Upper lobe of right lung (tissue), 1 donor: ENCODE results near the gene NHERF2. TPM values are rescaled to one million over a fixed set of nuclear protein-coding genes. Genes with fewer than 3 reads are reported as not detected.
"Not testable (repeated sequence)": the region's sequence is repeated elsewhere in the genome, so short reads cannot be mapped to it uniquely, and the experiment has no call there.

Source experiments
- ATAC-seq: fragments of 200-7000 bp; cut with Tn5 transposase; one replicate; pipeline ENCODE4 v1.9.1; 2020; ENCODE audit warnings: mild to moderate bottlenecking, moderate library complexity
- DNase-seq: peaks from one replicate; pipeline ENCODE4 v3.0.0-alpha.2; 2020
- H3K27ac ChIP-seq: fragments of 200-600 bp; one replicate; pipeline ENCODE4 v1.8.0; 2022
- H3K27me3 ChIP-seq: fragments of 200-600 bp; one replicate; pipeline ENCODE4 v1.8.0; 2022; ENCODE audit warnings: mild to moderate bottlenecking
- H3K36me3 ChIP-seq: fragments of 200-600 bp; one replicate; pipeline ENCODE4 v1.8.0; 2022
- H3K4me1 ChIP-seq: fragments of 200-600 bp; one replicate; pipeline ENCODE4 v1.8.0; 2022
- H3K4me3 ChIP-seq: fragments of 200-600 bp; one replicate; pipeline ENCODE4 v1.8.0; 2022; ENCODE audit warnings: mild to moderate bottlenecking
- H3K9me3 ChIP-seq: fragments of 200-600 bp; one replicate; pipeline ENCODE4 v1.8.0; 2022
- CTCF ChIP-seq: fragments of 200-600 bp; IDR thresholded peaks from one replicate; pipeline ENCODE4 v1.8.0; 2022; ENCODE audit warnings: antibody characterized with exemption
- intact Hi-C: fragments of 100-400 bp; cut with DNase I; formaldehyde crosslinking; loops from one replicate; pipeline ENCODE4 v1.11.0; 2022
- total RNA-seq: library from RNA; stranded (reverse); fragmentation: NEBNext Ultra II Directional; extraction: Animal tissue kit (Norgen Biotek cat#: 25700); gene quantifications from one replicate; pipeline ENCODE4 v1.2.1, GENCODE V29; 2021
- donor health status: DM: no; HTN: yes; CAD: no; lungs with severe emphysema.

The NHERF2 gene
- total RNA-seq, 1 donor from 2014 or later = 363 TPM

- Histone ChIP-seq H3K4me1 (peaks cover 43% of the 10 kb centered on the region), H3K27me3 (no peaks in the 10 kb centered on the region), H3K4me3 (peak within 1 kb of the TSS; percentile 84), H3K9me3 (no peaks in the 10 kb centered on the region), H3K27ac (peak within 1 kb of the TSS; percentile 95), H3K36me3 (no peaks in the 10 kb centered on the region)
- TF ChIP-seq CTCF = no peak
- DNase-seq = peak; percentile 93
- intact Hi-C loops = no loop called here
- ATAC-seq = peak; percentile 94
Measured at GRCh38 chr16:2009791-2010510, 16.8 kb upstream of the NHERF2 start, which contains the start of gene ZNF598. ZNF598 (minus strand) TSS chr16:2009821.

GRCh38 chr16:2011726-2012125 is 15.0 kb upstream of the NHERF2 start:
- DNase-seq, intact Hi-C loops, H3K4me3 ChIP-seq, H3K9me3 ChIP-seq, H3K36me3 ChIP-seq, ATAC-seq, H3K27ac ChIP-seq, H3K27me3 ChIP-seq: not testable (repeated sequence)
- H3K4me1 ChIP-seq = peaks cover 29% of the 10 kb centered on the region

- Histone ChIP-seq H3K27me3 (peaks cover 4% of the 10 kb centered on the region), H3K9me3 (no peaks in the 10 kb centered on the region), H3K36me3 (no peaks in the 10 kb centered on the region), H3K4me1 (peaks cover 11% of the 10 kb centered on the region), H3K4me3 (no peak overlapping the region), H3K27ac (no peak overlapping the region)
- ATAC-seq = no peak
- DNase-seq = no peak
- intact Hi-C loops = no loop called here
- no peak for TF ChIP-seq CTCF
Measured at GRCh38 chr16:2013527-2013926, 13.2 kb upstream of the NHERF2 start.

- ATAC-seq = peak; percentile 80
Measured at GRCh38 chr16:2015117-2015946, 11.4 kb upstream of the NHERF2 start.

GRCh38 chr16:2015947-2016208 is 10.8 kb upstream of the NHERF2 start:
- ATAC-seq (peak; percentile 30), DNase-seq (no peak)
- no peaks in the 10 kb centered on the region for H3K36me3 ChIP-seq
- TF ChIP-seq CTCF = no peak
- peaks cover 9% of the 10 kb centered on the region for H3K4me1 ChIP-seq
- intact Hi-C loops = no loop called here
- H3K9me3 ChIP-seq = no peaks in the 10 kb centered on the region
- no peak overlapping the region for H3K4me3 ChIP-seq
- peaks cover 28% of the 10 kb centered on the region for H3K27me3 ChIP-seq
- no peak overlapping the region for H3K27ac ChIP-seq

More at GRCh38 chr16:2015117-2015946, 11.4 kb upstream of the NHERF2 start:
- H3K27ac ChIP-seq = no peak overlapping the region
- no peaks in the 10 kb centered on the region for H3K36me3 ChIP-seq
- peaks cover 8% of the 10 kb centered on the region for H3K4me1 ChIP-seq
- H3K9me3 ChIP-seq = no peaks in the 10 kb centered on the region
- no peak overlapping the region for H3K4me3 ChIP-seq
- no peak for DNase-seq
- H3K27me3 ChIP-seq = peaks cover 22% of the 10 kb centered on the region
- no peak for TF ChIP-seq CTCF
- intact Hi-C loops = no loop called here

GRCh38 chr16:2016407-2016922 is 10.2 kb upstream of the NHERF2 start:
- Histone ChIP-seq H3K27me3 (peaks cover 34% of the 10 kb centered on the region), H3K27ac (no peak overlapping the region), H3K9me3 (no peaks in the 10 kb centered on the region), H3K4me3 (no peak overlapping the region), H3K36me3 (no peaks in the 10 kb centered on the region), H3K4me1 (peaks cover 9% of the 10 kb centered on the region)
- DNase-seq = no peak
- no peak for ATAC-seq
- intact Hi-C loops = no loop called here
- TF ChIP-seq CTCF = peak; percentile 35
